NCI-H1048 (cell line): Measurements from ENCODE around the gene LRFN2.

Experiments
- DNase-seq: peaks from one replicate; lab custom pipeline; 2025; lab: John Stamatoyannopoulos, UW

Gene LRFN2

GRCh38 chr6:40349901-40350746 lies 237.0 kb downstream of the LRFN2 start:
- DNase-seq, result no peak

- no peak for DNase-seq
Observed at GRCh38 chr6:40349123-40349900, 237.9 kb downstream of the LRFN2 start.

GRCh38 chr6:40348591-40348990 lies 238.6 kb downstream of the LRFN2 start:
- no peak for DNase-seq

GRCh38 chr6:40347571-40348011 lies 239.6 kb downstream of the LRFN2 start:
- DNase-seq, result no peak

- DNase-seq, result no peak
Observed at GRCh38 chr6:40346246-40346645, 240.9 kb downstream of the LRFN2 start.

GRCh38 chr6:40344566-40345167 lies 242.5 kb downstream of the LRFN2 start:
- no peak for DNase-seq

GRCh38 chr6:40343877-40344565 lies 243.1 kb downstream of the LRFN2 start:
- no peak for DNase-seq

GRCh38 chr6:40343318-40343876 lies 243.8 kb downstream of the LRFN2 start:
- DNase-seq, result no peak

- DNase-seq, result no peak
Observed at GRCh38 chr6:40342723-40343122, 244.4 kb downstream of the LRFN2 start.

- no peak for DNase-seq
Observed at GRCh38 chr6:40341726-40342125, 245.4 kb downstream of the LRFN2 start.
